HEK293T (cell line): ENCODE results near the gene ANAPC5.
A peak's percentile ranks its signal among the peaks of the same experiment; 100 is the strongest.
"Not testable (repeated sequence)": the region's sequence is repeated elsewhere in the genome, so short reads cannot be mapped to it uniquely, and the experiment has no call there.

ENCODE experiments used
- CTCF ChIA-PET: fragments of 350-600 bp; formaldehyde crosslinking; extraction: SDS; loops from one replicate; lab custom pipeline; 2021; ENCODE audit warnings: antibody characterized with exemption, inconsistent platforms; lab: Yijun Ruan, JAX
- POLR2A ChIA-PET: fragments of 350-600 bp; formaldehyde crosslinking; extraction: SDS; loops from one replicate; lab custom pipeline; 2020; ENCODE audit warnings: antibody characterized with exemption, inconsistent platforms; lab: Yijun Ruan, JAX
- DNase-seq: peaks from one replicate; pipeline ENCODE4 v3.0.0; 2012; ENCODE audit warnings: mixed read lengths; ENCODE audit errors: extremely low spot score
- ARNT ChIP-seq: fragments of 450-650 bp; IDR thresholded peaks from 2 replicates; pipeline ENCODE4 v1.6.1; 2017; ENCODE audit warnings: mild to moderate bottlenecking
- BHLHE40 ChIP-seq: fragments of 450-650 bp; IDR thresholded peaks from 2 replicates; pipeline ENCODE4 v1.6.1; 2016; ENCODE audit warnings: mild to moderate bottlenecking, moderate library complexity, borderline replicate concordance
- ELF4 ChIP-seq: fragments of 450-650 bp; IDR thresholded peaks from 2 replicates; pipeline ENCODE4 v1.6.1; 2017; ENCODE audit warnings: antibody characterized with exemption
- FOXK2 ChIP-seq: fragments of 450-650 bp; IDR thresholded peaks from 2 replicates; pipeline ENCODE4 v1.6.1; 2016; ENCODE audit warnings: mild to moderate bottlenecking
- FOXM1 ChIP-seq: fragments of 450-650 bp; IDR thresholded peaks from 2 replicates; pipeline ENCODE4 v1.6.1; 2017; ENCODE audit warnings: mild to moderate bottlenecking, borderline replicate concordance
- HDGF ChIP-seq: fragments of 450-650 bp; IDR thresholded peaks from 2 replicates; pipeline ENCODE4 v1.6.1; 2017; ENCODE audit warnings: antibody characterized with exemption, borderline replicate concordance
- L3MBTL2 ChIP-seq: fragments of 450-650 bp; conservative IDR thresholded peaks from 2 replicates; pipeline ENCODE4 v1.6.1; 2016; ENCODE audit warnings: mild to moderate bottlenecking
- LEF1 ChIP-seq: fragments of 450-650 bp; IDR thresholded peaks from 2 replicates; pipeline ENCODE4 v1.6.1; 2017; ENCODE audit warnings: mild to moderate bottlenecking, borderline replicate concordance
- NFRKB ChIP-seq: fragments of 450-650 bp; IDR thresholded peaks from 2 replicates; pipeline ENCODE4 v1.6.1; 2016; ENCODE audit warnings: mild to moderate bottlenecking, moderate library complexity
- SP1 ChIP-seq: fragments of 450-650 bp; IDR thresholded peaks from 2 replicates; pipeline ENCODE4 v1.6.1; 2017
- SUZ12 ChIP-seq: fragments of 450-650 bp; IDR thresholded peaks from 2 replicates; pipeline ENCODE4 v1.6.1; 2016; ENCODE audit warnings: mild to moderate bottlenecking
- TARDBP ChIP-seq: fragments of 450-650 bp; IDR thresholded peaks from 2 replicates; pipeline ENCODE4 v1.6.1; 2016
- ZNF384 ChIP-seq: fragments of 450-650 bp; IDR thresholded peaks from 2 replicates; pipeline ENCODE4 v1.6.1; 2016
- TF ChIP-seq, protein P1 (sequence below): fragments of 450-650 bp; IDR thresholded peaks from 2 replicates; pipeline ENCODE4 v1.6.1; 2016

ANAPC5 gene

DNA sequence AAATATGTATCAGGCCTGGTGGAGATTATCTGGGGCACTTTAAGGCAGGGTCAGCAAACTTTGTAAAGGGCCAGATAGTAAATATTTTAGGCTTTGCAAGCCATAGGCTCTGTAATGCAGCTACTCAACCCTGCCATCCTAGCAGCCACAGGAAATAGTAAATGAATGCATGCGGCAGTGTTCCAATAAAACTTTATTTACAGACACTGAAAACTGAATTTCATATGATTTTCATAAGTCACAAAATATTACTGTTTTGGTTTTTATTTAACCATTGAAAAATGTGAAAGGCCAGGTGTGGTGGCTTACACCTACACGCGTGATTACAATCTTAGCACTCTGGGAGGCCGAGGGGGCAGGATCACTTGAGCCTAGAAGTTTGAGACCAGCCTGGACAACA is 52.5 kb downstream of the ANAPC5 start:
- no peak for DNase-seq
- CTCF ChIA-PET = interaction anchor here (0.6 kb wide), 1 partner anchor 41 kb away, joined by 4 read pairs; no protein-coding TSS in a partner anchor
- POLR2A ChIA-PET = interaction anchor here (0.5 kb wide), 1 partner anchor 177 kb away, joined by 3 read pairs; no protein-coding TSS in a partner anchor
- no peak for TF ChIP-seq HDGF
- no peak for TF ChIP-seq NFRKB
- no peak for TF ChIP-seq LEF1
- TF ChIP-seq ARNT = no peak
- TF ChIP-seq ELF4 = no peak
- no peak for TF ChIP-seq FOXK2

DNA sequence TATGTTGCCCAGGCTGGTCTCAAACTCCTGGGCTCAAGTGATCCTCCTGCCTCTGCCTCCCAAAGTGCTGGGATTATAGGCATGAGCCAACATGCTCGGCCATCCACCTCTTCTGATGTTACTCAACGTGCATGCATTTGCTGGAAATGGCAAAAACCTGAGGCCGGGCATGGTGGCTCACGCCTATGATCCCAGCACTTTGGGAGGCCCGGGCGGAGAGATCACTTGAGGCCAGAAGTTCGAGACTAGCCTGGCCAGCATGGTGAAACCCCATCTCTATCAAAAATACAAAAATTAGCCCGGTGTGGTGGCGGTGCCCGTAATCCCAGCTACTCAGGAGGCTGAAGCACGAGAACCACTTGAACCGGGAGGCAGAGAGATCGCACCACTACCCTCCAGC is 53.8 kb downstream of the ANAPC5 start:
- DNase-seq, CTCF ChIA-PET, POLR2A ChIA-PET: not testable (repeated sequence)

DNA sequence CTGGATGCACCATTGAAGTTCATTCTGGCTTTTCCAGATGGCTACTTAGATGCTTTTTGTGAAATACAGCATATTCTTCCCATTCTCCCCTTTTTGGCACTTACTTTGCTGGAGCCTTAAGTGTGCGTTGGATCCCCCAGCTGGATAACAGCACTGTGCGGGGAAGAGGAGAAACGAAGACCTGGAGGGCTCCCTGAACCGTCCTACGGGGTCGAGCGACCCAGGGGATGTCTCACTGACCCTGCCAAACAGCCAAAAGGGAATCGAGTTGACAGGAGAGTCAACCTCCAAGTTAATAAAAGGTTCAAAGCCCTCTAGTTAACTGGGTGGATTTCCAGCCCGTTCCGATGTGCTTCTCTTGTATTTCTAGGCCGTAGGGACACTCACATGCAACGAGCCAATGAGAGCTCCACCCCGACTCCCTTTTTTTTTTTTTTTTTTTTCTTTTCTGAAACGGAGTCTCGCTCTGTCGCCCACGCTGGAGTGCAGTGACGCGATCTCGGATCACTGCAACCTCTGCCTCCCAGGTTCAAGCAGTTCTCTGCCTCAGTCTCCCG is 54.7 kb downstream of the ANAPC5 start:
- ChIA-PET POLR2A (interaction anchor here (0.6 kb wide), 1 partner anchor 26 kb away, joined by 3 read pairs; no protein-coding TSS in a partner anchor), CTCF (no interaction called here)
- peak; percentile 44 for DNase-seq
- TF ChIP-seq ZNF384 (peak; percentile 92), FOXK2 (no peak)

DNA sequence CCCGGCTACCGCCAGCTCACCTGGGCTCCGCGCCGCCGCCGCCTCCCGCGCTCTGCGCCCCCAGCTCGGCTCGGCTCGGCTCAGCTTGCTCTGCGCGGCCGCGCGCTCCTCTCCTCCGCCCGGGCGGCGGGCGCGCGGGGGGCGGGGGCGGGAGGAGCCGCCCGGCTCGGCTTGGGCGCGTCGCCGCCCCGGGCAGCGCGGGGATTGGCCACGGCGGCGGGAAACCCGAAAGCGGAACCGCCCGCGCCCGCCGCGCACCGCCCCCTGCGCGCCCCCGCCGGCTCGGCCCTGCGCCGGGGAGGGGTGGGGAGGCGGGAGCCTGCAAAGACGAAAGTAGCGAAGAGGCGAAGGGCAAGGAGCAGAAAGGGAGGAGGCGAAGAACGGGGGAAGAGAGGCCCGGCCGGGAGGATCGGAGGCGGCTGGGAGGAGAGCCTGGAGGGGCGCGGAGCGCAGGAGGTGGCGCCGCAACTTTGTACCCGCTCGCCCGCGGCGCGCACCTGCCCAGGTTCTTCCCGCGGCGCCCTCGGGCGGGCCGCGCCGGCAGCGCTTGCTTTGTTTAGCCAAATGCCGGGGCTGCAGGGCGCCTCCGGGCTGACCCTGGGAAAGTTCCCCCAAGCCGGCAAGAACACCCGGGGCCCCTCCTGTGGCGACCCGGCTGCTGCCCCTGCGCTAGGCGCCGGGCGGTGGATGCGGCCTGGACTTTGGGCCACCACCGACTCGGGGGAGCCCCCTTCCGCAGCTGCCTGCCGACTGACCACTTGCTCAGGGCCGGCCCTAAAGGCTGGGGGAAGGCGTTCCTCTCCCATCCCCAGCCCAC is 55.4 kb downstream of the ANAPC5 start, which contains the start of gene CAMKK2:
CAMKK2 (minus strand) TSS at position 92 of the 817 bp plus-strand sequence. CDS start 22,183 bp downstream, outside the sequence.
- ChIA-PET CTCF (no interaction called here), POLR2A (interaction anchor here (1.2 to 2.2 kb wide), 3 partner anchors 10 to 56 kb away, joined by 3 to 5 read pairs (median 4); partner anchors contain the start of gene ANAPC5)
- peak; percentile 94 for DNase-seq
- TF ChIP-seq SP1 (no peak), FOXM1 (0 out of 2 replicates have a peak, but pooled peaks have one; percentile 21), TARDBP (no peak), L3MBTL2 (no peak; the same call in 1 of the 2 replicates), ELF4 (no peak), ARNT (no peak)

DNA sequence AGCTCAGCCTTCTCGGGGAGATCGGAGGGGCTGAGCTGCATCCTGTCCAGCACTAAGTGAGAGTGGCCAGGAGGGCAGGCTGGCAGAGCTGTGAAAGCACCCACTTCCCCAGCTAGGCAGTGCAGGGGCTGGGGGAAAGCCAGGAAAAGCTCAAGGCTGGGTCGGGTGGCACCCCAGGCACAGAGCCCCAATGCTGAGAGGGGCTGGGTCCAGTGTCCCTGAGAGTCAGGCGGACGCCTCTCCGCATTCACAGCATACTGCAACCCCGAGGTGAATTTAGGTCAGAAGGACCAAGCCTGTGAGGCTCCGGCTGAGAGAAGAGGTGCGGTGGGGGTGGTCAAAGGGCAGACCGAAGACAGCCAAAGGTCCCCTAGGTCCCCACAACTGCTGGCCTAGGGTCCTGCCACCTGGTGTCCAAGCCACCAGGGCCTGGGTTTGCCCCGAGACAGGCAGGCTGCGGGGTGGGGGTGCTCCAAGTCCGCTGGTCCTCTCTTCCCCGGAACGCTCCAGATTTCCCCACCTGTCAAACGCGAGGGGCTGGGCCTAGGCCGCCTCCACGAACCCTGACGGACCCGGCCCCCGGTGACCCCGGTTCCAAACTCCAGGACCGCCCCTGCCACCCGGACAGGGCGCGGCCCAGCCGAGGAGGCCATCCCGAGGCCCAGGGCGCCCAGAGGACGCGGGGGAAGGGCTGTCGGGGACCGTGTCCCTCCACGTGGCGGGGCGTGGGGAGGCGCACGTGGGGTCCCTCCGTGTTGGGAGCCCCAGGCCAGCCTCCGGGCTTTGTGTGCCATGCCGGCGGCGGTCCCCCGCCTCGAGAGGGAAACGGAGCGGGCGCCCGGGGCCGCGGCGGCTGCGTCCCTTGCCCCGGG is 56.2 kb downstream of the ANAPC5 start:
- no peak for TF ChIP-seq SUZ12
- TF ChIP-seq BHLHE40 = no peak
- TF ChIP-seq FOXK2 = no peak
- peak; percentile 21 for TF ChIP-seq L3MBTL2
- TF ChIP-seq FOXM1 = no peak
- ChIA-PET CTCF (interaction anchor here (1.2 kb wide), 1 partner anchor 10 kb away, joined by 4 read pairs; no protein-coding TSS in a partner anchor), POLR2A (interaction anchor here (0.8 to 2.2 kb wide), 4 partner anchors 10 to 57 kb away, joined by 3 to 5 read pairs (median 4); partner anchors contain the start of gene ANAPC5)
- DNase-seq = peak; percentile 21

DNA sequence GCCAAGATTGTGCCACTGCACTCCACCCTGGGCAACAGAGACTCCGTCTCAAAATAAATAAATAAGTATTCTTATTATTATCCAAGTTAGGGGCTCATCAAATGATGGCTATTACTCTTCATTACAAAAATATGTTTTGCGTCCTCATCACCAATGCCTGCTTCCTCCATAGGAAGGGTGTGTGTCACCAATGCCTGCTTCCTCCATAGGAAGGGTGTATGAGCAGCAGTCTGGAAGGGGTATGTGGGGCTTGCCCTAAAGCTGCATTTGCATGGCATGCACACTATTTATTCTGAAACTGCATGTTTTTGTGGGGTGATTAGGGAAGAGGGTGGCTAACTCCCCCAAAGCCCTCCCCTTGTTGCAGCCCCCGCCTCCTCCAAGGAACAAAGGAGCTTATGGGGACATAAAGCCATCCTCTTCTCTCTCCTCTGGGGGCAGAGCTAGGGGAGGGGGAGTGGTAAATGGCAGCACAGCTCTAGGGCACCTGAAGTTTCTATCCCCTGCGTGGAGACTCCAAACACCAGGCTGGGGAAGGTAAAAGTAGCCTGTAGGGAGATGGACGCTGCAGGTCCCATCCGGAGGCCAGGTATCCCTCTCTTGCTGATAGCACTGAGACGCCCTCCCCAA is 57.0 kb downstream of the ANAPC5 start:
- peak; percentile 32 for DNase-seq
- POLR2A ChIA-PET = interaction anchor here (0.8 to 2.2 kb wide), 3 partner anchors 9 to 57 kb away, joined by 3 to 5 read pairs (median 3); partner anchors contain the start of gene ANAPC5
- CTCF ChIA-PET = interaction anchor here (1.2 kb wide), 1 partner anchor 9 kb away, joined by 4 read pairs; no protein-coding TSS in a partner anchor
- TF ChIP-seq, protein P1, sequence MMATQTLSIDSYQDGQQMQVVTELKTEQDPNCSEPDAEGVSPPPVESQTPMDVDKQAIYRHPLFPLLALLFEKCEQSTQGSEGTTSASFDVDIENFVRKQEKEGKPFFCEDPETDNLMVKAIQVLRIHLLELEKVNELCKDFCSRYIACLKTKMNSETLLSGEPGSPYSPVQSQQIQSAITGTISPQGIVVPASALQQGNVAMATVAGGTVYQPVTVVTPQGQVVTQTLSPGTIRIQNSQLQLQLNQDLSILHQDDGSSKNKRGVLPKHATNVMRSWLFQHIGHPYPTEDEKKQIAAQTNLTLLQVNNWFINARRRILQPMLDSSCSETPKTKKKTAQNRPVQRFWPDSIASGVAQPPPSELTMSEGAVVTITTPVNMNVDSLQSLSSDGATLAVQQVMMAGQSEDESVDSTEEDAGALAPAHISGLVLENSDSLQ = no peak
- no peak for TF ChIP-seq BHLHE40

DNA sequence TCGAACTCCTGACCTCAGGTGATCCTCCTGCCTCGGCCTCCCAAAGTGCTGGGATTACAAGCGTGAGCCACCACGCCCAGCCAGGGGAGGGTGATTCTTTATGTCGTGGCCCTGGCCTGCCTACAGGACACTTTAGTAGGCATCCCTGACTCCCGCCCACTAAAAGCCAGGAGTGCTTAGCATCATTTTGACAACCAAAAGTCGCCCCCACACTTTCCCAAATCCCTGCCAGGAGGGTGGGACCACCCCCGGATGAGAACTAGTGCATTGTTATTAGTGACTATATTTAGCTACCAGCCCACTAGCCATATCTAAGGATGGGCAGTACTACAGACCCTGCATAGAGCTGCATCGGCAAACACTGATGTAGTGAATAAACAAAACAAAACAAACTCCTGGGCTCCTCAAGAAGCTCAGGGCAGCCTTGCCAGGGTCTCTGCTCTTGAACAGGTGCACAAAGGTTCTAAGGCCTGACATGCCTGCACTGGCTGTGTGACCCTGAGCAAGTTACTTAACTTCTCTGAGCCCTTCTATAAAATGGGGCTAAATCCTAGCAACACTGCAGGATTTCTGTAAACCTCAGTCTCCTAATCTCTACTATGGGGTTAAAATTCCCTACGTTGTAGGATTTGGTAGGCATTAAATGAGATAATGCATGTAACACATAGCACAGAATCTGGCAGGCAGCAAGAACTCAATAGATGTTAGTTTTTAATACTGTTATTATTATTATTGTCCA is 57.9 kb downstream of the ANAPC5 start:
- no peak for DNase-seq
- ChIA-PET POLR2A (no interaction called here), CTCF (interaction anchor here (0.7 kb wide), 1 partner anchor 43 kb away, joined by 3 read pairs; no protein-coding TSS in a partner anchor)
- TF ChIP-seq BHLHE40 (no peak), LEF1 (no peak), TARDBP (no peak), ELF4 (no peak), HDGF (no peak), SP1 (no peak)
